Measurements from ENCODE around the gene RPL3.

Gene RPL3

GRCh38 chr22:39297490-39298240 lies 21.8 kb downstream of the RPL3 start:
- DNase-seq: no peak

GRCh38 chr22:39296981-39297489 lies 22.4 kb downstream of the RPL3 start:
- no peak for DNase-seq

DNA sequence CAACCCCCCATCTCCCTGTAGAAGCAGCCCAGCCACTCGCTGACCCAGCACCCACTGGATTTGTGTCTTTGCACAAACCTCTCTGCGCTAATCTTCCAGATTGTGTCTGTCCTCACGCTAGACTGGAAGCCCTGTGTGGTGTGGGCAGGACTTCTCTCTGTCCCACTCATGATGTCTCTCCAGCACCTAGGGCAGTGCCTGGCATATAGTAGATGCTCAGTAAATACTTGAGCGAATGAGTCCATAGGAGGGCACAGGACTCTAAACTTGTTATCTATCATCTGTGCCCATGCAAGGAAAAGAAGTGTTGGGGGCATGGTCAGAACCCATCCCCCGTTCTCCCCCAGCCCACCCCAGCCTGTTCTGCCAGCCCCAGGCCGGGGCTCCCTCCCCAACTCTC lies 22.9 kb downstream of the RPL3 start:
- DNase-seq: no peak

- DNase-seq: no peak
These were observed 24.6 kb downstream of the RPL3 start for GRCh38 chr22:39294571-39295468.

DNA sequence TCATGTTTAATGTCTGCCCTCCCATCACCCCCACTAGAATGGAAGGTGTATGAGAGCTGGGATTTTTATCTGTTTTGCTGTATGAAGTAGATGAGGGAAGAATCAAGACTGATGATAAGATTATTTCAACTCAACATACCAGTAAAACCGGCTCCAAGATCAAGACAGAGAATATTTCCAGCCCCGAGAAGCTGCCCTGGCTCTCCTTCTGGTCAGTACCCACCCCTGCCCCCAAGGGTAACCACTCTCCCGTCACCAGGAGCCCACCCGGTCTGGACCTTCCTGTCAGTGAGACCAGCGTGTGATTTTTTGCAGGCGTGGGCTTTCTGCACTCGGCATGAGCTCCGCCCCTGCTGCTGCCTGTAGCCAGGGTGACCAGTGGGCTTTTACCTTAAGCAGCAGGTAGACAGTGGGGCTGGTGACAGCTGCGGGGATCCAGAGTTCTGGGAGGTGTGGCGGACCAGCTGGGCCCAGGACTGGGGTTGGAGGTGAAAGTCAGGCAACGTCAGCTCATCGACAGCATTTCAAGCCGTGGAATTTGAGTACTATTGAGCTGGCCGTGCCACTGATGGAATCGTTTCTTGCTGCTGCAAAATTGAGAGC lies 25.6 kb downstream of the RPL3 start:
- no peak for DNase-seq

GRCh38 chr22:39292561-39293074 lies 26.8 kb downstream of the RPL3 start:
- no peak for DNase-seq

DNA sequence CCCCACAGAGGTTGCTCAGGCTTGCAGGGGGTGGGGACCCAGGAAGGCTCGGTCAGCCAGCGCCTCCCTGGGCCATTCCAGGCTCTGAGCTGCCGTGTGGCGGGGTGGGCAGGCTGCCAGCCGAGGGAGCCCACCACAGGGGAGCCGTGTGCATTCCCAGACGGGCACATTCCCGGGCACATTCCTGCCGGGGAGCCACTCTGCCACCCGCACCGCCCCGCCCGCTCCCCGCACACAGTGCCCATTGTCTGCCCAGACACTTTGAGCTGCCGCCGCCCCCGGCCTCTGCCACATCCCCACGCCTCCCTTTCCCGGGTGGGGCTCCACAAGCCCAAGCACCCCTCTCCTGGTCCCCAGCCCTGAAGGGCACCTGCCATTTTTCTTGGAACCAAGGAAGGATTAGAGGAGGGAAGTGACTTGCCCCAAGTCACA lies 27.4 kb downstream of the RPL3 start:
- DNase-seq: no peak

GRCh38 chr22:39291523-39291922 lies 27.9 kb downstream of the RPL3 start:
- no peak for DNase-seq

DNA sequence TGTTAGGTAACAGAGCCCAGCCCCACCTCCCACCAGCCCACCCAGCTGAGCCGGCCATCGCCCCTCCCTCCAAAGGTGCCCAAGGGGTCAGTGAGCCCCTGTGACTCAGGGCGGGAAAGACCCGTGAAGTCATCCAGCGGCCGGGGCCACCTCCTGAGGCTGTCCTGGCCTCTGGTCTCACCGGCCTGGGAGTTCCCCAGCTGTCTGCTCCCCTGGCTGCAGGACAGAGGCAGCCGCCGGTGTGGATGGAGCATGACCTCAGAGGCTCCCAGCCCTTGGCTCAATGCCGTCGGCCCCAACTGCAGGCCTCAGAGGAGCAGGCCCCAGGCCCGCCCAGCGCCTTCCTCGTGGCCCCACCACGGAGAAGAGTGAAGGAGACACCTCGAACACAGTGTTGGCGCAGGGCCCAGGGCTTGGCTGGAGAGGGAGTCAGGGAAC lies 28.7 kb downstream of the RPL3 start:
- no peak for DNase-seq

DNA sequence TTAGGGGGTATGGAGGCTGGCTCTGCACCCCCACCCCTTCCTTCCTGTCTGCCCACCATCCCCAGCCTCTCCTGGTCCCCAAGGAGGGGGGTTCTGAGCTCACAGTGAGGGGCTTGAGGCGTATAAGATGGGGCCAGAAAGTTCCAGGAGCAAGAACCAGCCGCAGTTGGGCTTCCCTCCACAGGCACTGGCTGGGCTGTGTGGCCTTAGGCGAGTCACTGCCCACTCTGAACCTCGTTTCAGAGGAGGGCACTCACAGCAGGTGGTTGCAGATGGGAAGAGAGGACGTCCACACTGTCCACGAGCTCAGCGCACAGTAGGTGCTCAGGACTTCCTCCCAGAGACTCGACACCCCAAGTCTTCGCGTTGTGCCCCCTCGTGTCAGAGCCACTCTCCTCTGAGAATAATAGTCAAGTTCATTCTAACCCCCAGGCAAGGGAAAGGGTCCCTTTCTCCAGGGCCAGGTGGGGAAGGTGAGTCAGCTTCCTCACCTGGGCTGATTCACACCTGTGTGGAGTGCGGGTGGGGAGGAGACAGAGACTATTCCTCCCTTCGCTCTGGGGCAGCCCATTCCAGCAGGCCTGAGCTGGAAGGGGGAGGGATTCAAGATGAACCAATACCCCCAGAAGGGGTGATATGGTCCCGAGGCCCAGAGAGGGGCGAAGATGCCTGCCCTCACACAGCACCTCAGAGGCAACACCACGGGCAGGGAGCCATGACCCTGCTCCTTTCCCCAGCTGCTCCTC lies 29.3 kb downstream of the RPL3 start:
- no peak for DNase-seq

- no peak for DNase-seq
These were observed 29.9 kb downstream of the RPL3 start for GRCh38 chr22:39289533-39289932.

DNA sequence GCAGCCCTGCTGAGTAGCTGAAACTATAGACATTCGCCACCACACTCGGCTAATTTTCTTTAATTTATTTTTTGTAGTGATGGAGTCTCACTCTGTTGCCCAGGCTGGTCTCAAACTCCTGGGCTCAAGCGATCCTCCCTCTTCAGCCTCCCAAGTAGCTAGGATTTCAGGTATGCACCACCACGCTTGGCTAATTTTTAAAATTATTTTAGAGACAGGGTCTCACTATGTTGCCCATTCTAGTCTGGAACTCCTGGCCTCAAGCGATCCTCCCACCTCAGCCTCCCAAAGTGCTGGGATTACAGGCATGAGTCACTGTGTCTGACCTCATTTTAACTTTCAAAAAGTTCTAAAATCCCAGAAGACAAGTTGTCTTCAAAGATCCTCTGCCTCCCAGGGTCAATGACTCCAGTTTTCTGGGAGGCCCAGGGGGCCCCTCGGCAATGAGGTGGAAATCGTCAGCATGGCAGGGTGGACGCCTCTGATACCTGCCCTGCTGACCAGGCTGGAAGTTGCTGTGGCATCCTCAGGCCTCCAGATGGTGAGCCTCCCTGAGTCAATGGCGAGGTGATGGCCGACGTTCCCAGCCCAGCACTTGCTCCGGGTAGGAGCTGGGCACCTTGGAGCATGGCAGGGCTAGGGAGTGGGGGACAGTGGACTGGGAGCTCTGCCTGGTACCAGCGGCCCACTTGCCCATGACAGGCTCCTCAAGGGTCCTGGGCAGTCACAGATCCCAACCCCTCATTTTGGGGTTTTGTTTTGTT lies 31.1 kb downstream of the RPL3 start:
- no peak for DNase-seq

DNA sequence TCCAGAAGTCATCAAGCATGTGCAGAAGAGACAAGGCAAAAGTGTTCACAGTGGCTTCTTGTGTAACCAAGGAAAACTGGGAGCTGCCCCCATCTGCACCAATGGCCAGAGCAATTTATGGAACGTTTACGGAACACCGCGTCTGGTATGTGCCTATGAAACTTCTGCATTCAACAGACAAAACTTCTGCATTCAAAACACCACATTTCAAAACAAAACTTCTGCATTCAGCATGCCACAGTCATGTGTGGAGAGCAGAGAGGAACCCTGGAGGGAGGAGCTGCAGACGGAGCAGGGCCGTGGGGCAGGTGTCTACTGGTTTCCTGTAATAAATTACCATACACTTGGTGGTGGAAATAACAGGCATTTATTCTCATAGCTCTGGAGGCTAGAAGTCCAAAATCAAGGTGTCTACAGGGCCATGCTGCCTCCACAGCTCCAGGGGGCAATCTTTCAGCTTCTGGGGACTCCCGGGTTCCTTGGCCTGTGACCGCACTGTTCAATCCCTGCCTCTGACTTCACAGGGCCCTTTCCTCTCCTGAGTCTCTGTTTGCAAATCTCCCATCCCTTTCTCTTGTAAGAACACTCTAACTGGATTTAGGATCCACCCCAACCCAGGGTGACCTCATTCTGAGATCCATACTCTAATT lies 32.2 kb downstream of the RPL3 start:
- DNase-seq: no peak

GRCh38 chr22:39284983-39285382 lies 34.4 kb downstream of the RPL3 start:
- no peak for DNase-seq

DNA sequence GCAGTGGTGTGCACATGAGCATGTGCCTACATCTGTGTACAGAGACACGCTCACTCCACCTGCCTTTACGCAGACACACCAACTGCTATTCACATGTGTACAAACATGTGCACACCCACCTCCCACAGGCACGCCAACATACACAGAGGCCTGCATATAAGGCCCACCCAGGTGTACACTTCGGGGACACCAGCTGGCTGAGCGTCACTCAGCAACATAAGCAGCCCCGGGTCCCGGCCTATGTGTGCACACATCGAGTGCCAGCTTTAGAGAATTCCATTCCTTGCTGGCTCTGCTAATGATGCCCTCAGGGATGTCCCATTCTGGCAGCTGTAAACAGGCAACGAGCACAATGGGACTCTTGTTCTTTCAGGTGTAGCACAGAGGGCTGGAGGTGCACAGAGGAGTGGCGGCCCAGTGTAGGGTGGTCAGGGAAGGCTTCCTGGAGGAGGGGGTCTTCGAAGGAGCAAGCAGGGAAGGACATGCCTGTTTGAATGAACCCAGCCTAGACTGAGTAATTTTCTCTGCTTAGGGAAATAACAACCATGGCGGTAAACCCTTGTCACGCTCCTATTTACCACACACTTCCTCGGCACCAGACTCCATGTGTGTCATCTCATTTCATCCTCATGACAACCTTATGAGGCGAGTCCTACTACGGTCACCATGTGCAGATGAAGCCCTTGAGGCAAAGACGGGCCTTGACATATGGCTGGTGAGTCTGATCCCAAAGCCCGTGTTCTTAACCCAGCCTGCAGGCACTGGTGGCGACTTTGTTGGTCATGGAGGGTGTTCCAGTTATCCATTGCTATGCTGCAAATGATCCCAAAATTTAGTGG lies 35.1 kb downstream of the RPL3 start:
- DNase-seq: no peak

- DNase-seq: no peak
These were observed 35.9 kb downstream of the RPL3 start for GRCh38 chr22:39283322-39284141.

DNA sequence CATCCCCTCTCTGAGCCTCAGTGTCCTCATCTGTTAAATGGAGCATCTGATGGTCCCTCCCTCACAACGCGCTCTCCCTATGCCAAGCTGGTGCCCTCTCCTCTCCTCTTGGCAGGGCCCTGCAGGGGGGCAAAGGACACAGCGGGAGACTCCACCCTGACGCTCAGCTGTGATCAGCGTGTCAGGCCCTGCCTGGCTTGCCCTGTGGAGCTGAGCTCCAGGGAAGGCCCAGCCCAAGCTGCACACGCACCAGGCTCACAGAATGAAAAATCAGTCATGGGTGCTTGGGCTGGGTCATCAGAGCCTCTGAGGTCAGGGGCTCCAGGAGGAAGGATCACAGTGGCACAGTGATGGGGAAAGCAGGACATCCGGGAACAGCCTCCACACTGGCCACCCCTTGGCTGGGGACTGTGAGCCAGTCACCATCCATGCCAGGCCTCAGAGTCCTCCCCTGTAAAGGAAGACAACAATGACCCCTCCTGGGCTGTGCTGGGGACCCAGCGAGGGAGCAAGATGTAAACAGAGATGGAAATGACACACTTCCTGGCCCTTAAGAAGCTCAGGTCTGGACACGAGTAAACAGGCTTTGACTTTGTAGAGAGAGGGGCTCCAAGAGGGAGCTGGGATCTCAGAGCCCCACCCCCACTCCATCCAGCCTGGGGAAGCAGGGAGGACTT lies 36.6 kb downstream of the RPL3 start:
- no peak for DNase-seq

GRCh38 chr22:39281126-39281525 lies 38.3 kb downstream of the RPL3 start:
- DNase-seq: no peak

DNA sequence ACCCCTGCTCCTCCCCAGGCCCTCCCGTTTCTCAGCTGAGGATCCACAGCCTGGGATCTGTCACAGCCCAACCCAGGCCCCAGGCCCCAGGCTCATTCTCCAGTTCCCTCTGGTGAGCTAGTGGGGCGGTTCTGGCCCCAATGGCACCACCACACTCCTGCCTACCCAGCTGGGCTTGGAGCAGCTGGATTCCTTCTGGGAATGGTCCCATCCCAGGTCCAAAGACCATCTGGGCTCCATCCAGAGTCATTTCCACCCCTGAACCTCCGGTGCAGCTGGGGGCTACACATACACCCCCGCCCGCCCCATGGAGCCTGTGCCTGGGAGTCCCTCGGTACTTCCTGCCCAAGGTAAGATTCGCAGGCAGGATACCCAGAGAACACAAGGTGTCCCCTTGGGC lies 39.2 kb downstream of the RPL3 start:
- no peak for DNase-seq
